ENCODE data around the gene ARHGAP26. TPM values are rescaled to one million over a fixed set of nuclear protein-coding genes. Genes with fewer than 3 reads are reported as not detected.

Gene ARHGAP26
- total RNA-seq, 2 donors from 2014 or later, result 31.8 to 39.5 TPM

DNA sequence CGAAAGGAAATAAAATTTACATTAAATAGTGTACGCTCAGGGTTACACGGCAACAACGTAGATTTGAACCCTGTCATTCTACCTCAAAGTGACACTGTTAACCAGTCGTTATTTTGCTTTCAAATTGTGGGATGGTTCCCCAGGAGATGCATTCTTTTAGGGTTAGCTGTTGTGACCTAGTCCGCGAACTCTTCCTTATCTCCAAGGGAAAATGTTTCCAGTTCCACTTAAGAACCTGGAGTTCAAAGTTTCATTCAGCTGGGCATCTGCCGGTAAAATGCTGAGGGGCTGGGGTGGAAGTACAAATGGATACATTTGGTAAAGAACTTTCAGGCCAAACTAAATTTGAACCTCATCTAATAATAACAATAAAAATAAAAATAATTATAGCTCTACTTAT is 368.7 kb downstream of the ARHGAP26 start:
- DNase-seq (ENCODE audit: low spot score), result no peak
- intact Hi-C loops (cut with DNase I), result loop anchor here in 1 of 2 donors (5.0 kb wide), 1 partner anchor 228 kb away; no protein-coding TSS in a partner anchor

DNA sequence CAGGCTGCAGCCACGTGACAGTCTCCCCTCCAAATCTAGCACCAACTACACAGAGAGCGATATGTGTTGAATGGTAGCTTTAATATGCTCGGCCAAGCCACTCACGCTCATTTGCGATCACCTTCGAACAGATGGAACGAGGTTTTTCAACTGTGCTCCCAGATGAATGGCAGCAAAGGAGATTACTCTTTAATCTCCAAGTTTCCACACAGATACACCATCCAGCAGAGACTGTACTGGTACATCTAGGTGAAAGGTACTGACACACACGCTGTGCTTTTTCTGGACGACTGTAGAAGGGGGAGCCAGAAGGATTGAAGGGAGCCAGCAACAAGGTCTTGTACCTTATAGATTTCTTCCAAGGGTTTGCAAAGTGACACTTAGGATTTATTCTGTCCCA is 369.4 kb downstream of the ARHGAP26 start:
- intact Hi-C loops (cut with DNase I), result loop anchor here in 1 of 2 donors (5.0 kb wide), 1 partner anchor 228 kb away; no protein-coding TSS in a partner anchor
- no peak for DNase-seq (ENCODE audit: low spot score)

DNA sequence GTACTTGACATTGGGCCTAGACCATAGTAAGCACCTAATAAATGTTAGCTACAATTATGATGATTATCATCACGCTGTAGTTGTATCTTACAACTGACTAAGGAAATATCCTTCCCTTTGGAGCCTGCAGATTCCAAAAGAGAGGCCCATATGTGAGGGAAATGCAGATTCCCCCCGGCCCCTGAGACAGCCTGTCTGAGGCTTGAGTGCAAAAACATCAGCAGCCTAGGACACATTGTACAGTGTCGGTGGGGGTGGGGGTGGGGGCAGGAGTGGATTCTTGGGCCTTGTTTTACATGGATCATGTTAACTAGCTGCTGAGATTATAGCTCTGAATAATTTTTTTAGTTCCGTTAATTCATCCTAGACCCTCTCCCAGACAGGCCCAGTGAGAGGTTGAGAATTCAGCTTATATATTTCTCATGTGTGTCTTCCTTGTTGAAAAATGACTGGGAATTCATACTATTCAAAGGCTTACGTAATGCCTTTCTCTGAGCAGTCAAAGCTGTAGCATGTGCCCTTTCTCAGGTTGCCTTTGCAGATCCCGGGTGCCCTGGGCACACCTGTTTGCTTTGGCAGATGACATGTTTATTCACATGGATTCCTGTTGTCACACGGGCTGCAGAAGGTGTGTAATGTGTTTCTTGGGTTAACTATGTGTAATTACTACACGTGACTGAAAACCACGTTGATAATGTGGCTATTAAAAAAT is 370.5 kb downstream of the ARHGAP26 start:
- no peak for DNase-seq (ENCODE audit: low spot score)
- intact Hi-C loops (cut with DNase I), result no loop called here

DNA sequence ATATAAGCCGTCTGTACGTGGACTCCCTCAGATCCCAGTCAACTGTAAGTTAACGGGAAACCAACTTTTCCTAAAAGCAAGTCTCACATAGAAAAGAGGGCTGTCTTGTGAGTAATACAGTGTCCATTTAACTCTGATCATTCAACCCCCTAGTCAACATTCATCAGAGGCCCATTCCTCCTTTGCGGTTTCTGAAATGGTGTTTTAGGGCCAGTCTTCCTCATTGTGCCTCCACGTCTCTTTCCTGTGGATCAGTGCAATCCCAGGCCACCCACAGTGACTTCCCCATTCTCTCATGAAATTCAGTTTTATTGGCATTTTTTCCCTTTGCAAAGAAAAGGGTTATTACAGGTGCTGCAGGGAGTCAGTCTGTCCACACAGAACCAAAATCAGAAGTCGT is 371.5 kb downstream of the ARHGAP26 start:
- no peak for DNase-seq (ENCODE audit: low spot score)

DNA sequence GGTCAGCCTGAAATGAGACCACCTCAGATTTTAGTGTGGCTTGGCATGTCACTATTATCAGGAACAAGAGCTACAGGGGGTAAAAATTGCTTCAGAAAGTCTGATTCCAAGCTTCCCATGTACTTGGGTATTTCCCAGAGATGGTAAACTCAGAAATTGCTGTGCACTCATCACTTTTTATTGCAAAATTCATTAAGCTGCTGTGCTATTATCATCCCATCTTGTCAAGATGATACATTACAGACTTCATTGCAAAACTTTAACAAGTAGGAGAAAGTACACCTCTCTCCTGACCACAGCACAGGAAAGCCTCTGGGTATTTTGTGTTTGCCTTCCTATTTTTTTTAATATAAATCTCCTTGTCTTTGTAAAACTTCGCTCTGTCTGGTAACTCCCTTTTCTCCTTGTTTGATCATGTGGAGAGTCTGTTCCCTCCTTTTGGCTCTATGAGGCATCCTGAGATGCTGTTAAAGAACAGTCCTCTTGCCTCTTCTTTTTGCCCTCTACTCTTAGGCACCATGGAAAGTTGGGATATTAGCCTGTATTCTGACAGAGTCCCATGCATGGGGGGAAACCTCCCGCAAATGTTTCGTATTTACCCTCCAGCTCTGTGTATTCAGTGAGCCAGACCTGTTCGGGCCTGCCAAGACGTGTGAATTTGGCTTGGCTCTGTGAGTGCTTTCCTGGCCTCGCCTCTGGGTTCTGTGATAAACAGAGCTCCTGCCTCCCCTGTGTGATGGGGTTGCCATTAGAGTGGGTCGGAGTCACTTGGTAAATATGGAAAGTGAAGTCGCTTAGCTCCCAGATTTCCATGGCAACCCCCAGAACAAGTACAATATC is 372.6 kb downstream of the ARHGAP26 start:
- intact Hi-C loops (cut with DNase I), result no loop called here
- no peak for DNase-seq (ENCODE audit: low spot score)

More for the DNA sequence above, 371.5 kb downstream of the ARHGAP26 start:
- intact Hi-C loops (cut with DNase I), result no loop called here

DNA sequence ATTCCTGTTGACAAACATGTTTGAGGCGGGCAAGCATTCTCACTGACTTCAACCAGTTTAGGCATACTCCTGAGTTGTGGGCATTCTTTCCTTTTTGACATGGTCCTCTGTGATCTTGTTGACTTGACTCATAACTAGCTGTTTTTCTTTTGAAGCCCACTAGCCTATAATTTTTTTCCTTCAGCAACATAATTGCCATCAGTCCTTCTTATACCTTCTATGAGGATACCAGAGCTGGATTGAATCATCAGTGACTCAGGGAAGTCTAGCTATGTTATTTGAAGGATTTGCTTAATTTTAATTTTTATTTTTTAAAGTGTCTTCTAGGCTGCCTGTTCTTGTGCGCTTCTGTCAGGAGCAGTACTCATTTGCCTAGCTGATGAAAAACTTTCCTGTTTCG is 373.8 kb downstream of the ARHGAP26 start:
- intact Hi-C loops (cut with DNase I), result no loop called here
- DNase-seq (ENCODE audit: low spot score), result no peak

DNA sequence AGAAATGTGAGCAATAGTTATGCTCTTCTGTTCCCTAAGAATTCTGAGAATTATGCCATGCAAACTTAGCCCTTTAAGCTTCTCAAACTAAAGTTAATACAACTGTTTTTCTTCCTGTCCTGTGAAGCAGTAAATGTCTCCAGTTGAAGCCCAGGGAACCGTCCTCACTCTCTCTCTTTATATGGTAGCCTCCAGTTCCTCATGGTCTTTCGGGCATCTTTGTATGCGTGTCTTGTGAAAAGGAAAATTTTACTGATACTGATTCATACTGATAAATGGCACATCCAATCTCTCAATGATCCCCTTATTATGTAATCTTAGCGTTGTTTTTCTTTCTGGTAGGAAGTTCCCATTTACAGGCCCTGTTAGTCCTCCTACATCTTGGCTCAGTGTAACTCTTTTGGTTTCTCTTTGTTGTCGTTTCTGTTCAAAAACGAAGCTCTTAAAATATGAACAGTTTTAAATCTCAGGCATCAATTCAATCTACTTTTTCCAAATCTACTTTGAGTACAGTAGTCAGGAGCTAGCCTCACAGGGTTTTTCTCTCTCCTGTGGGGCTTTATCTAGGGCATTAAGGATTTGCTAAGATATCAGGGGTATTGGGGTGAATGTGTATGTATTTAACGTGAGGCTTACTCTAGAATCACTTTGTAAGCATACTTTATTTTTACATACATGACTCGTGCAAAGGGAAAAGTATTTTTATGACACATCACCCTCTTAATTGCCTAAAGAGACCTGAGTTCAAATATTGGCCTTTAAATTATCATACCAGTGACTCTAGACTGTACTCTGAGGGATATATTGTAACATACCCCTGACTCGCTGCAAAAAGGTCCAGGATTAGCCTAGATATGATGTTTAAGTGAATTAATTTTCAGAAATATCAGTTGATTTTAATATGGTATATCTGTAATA is 375.3 kb downstream of the ARHGAP26 start:
- DNase-seq (ENCODE audit: low spot score), result no peak

DNA sequence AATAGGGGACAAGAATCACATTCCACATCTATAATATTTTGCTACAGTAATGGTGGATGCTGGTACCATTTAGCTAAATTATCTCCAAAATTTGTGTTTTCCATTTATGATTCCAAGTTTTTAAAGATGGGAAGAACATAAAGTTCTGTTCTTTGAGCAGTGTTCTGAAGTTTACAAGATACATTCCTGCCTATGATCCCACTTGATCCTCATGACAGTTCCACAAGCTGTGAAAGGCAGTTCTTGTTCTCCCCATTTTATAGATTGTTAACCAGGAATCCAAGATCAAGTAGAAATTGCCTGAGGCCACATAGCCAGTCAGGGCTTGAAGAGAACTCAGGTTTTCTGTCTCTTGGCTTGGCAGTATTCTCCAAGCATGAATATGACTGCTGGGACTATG is 376.0 kb downstream of the ARHGAP26 start:
- intact Hi-C loops (cut with DNase I), result no loop called here
- DNase-seq (ENCODE audit: low spot score), result no peak

More for the DNA sequence above, 375.3 kb downstream of the ARHGAP26 start:
- intact Hi-C loops (cut with DNase I), result no loop called here

DNA sequence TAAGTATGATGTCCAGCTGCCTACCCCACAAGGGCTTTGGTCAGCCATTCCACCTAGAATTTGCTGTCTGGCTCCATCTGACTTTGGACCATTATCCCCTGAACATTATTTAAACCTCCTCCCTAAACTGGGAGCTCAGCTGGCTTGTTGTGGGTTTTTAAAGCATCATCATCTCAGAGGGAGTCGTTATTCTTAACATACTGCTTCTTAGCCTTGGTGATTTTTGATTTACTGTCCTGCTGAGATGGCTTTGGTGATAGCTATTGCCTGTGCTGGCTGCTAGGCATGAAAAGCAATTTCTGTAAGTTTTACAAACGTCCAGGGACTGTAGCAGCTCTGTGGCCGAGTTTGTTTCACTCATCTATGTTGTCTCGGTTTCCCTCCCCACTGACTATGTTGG is 377.2 kb downstream of the ARHGAP26 start:
- DNase-seq (ENCODE audit: low spot score), result no peak
- intact Hi-C loops (cut with DNase I), result no loop called here

DNA sequence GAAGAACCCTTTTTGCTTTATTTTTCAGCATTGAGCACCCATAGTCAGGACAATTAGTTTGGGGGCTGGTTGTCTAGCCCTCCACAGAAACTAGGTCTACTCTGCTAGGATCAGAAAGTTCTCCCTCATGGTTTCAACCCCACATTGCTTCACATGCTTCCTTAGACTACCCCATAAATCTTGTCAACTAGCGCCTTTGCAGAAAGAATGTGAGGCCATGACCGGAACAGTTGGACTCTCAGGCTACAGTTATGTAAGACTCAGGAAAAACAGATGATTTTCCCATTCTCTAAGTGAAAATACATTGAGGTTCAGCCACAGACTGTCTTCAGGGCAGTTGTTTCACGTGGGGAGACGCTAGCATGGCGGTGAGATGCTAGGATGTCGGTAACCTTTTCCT is 377.7 kb downstream of the ARHGAP26 start:
- intact Hi-C loops (cut with DNase I), result no loop called here
- no peak for DNase-seq (ENCODE audit: low spot score)

DNA sequence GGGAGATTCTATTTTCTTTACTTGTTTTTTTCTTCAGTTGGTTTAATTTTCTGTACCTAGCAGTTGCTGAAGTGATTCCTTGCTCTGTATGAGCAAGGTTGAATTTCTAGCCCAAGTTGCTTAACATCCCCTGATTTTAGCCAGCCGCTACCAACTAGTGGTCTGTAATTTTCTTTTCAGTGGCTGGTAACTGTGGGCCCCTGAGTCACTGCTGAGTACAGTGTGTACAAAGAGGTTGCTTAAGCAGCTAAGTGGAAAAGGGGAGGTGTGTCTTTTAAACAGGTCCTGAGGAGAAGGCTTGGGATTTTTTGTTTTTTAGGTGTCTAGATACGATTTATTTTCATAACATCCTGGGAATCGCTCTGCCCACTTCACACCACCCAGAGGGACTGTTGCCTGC is 378.6 kb downstream of the ARHGAP26 start:
- DNase-seq (ENCODE audit: low spot score), result no peak

DNA sequence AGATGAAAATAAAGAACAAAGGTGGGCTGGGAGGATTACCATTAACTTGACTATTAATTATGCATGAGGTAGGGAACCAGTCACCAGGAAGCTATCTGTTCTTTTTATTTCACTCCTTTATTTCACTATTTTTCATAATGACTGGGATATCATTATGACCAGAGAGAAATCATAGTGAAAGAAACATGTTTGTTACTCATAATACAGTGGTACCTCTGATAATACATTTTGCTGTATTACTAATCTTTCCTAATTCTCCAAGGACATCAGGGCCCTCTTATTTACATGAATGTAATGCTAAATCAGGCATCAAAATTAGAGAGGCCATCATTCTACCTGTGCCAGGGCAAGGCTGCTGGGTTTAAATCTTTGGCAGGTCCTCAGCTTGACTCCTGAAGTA is 379.6 kb downstream of the ARHGAP26 start:
- DNase-seq (ENCODE audit: low spot score), result no peak
- intact Hi-C loops (cut with DNase I), result loop anchor here (10.0 kb wide), 2 partner anchors 255 to 1365 kb away; partner anchors contain the start of gene NR3C1 (in 1 of the 2)

More for the DNA sequence above, 378.6 kb downstream of the ARHGAP26 start:
- intact Hi-C loops (cut with DNase I), result no loop called here

DNA sequence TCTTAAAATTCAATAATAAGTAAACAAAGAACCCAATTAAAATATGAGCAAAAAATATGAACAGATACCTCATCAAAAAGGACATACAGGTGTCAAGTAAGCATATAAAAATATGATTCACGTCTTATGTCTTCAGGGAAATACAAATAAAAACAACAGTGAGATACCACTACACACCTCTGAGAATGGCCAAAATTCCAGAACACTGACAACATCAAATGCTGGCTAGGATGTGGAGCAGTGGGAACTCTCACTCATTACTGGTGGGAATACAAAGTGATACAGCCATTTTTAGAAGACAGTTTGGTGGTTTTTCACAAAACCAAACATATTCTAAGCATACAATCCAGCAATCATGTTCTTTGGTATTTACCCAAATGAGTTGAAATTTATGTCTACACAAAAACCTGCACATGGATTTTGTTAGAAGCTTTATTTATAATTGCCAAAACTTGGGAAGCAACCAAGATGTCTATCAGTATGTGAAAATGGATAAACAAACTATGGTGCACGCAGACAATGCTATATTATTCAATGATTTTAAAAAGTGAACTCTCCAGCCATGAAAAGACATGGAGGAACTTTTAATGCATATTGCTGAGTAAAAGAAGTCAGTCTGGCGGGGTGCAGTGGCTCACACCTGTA is 381.0 kb downstream of the ARHGAP26 start:
- no peak for DNase-seq (ENCODE audit: low spot score)
- intact Hi-C loops (cut with DNase I), result loop anchor here (10.0 kb wide), 2 partner anchors 254 to 1364 kb away; partner anchors contain the start of gene NR3C1 (in 1 of the 2)

DNA sequence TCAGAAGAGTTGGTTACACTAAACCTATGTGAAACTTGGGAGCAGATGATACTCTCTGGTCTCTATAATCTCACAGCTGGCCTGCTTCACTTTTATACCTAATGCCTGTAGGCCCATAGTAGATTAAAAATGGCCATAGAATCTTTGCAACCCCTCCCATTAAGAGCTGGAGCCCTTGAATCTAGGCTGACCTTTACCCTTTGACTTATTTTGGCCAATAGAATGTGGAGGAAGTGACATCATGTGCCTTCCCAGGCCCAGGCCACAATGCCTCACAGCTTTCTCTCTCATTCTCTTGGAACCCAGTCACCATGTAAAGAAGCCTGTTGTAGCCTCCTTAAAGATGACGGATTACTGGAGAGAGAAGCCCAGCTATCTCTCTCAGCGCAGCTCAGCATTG is 382.3 kb downstream of the ARHGAP26 start:
- intact Hi-C loops (cut with DNase I), result loop anchor here (10.0 kb wide), 2 partner anchors 252 to 1362 kb away; partner anchors contain the start of gene NR3C1 (in 1 of the 2)
- no peak for DNase-seq (ENCODE audit: low spot score)

DNA sequence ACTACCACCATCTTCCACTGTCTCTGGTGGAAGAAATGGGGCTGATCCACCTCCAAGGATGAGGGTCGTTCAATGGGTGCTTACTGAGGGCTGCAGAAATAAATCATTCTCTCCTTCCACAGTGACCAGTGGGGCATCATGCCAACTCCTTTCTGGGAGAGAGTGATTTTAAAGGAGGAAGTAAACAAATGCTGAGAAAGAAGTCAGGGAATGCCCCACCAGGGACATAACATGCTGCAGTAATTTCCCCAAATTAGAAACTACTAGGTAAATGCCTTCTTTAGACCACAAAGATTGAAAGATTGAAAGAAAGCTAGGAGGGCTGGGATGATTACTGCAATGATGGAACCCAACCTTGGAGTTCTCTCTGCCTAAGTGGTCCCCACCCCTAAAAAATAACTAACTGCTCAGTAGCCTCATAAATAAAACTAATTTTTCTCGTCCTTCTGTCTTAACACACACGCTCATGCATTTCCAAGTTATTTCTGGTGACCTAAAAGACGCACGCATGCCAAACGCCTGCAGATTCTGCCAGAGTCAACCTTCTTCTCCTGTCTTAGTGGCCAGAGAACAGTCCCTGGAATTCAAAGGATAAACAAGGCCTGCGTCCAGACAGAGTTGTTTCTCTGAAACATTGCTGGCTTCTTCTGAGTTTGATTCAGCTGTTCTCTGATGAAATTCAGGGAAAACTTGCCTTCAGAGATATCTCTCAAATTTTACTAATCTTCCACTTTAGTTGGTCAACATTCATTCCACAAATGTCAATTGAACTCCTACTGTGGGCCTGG is 383.3 kb downstream of the ARHGAP26 start:
- peak; percentile 91 for DNase-seq (ENCODE audit: low spot score)
- intact Hi-C loops (cut with DNase I), result loop anchor here (10.0 kb wide), 2 partner anchors 251 to 1361 kb away; partner anchors contain the start of gene NR3C1 (in 1 of the 2)

DNA sequence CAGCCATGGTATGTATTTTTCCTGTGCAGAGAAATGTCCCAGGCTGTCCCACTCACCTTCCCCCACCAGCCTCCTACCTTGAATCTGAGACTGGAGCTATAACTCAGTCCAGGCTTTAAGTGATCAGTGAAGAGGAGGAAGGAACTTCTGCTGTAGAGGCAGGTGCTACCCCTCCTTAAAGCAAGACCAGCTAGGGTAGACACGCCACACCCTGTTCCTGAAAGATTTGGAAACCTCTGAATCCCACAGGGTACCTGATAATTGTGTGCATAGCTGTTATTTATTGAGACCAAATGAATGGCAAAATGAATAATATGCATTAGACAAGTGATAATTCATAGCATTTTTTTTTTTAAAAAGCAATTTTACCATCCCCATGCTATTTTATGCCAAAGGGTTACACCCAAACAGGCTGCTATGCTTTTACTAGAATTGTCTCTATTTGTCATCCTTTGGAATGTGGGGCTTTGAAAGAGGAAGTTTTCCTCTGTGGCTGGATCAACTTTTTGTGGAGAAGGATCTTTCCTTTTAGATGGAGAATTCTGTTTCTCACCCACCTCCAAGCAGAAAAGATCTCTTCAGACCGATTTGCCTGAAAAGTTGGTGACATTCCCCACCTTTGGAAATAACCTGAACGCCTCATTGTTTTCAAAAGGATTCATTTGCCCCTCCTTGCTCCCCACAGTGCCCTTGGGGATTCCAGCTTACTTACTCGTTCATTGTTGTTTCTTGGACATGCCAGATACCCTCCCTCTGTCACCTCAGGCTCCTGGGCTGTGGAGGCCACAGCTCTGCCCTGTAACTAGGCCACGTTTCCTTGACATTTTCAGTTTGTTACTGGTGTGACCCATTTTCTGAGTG is 384.6 kb downstream of the ARHGAP26 start:
- no peak for DNase-seq (ENCODE audit: low spot score)
- intact Hi-C loops (cut with DNase I), result loop anchor here (10.0 kb wide), 2 partner anchors 250 to 1360 kb away; partner anchors contain the start of gene NR3C1 (in 1 of the 2)

DNA sequence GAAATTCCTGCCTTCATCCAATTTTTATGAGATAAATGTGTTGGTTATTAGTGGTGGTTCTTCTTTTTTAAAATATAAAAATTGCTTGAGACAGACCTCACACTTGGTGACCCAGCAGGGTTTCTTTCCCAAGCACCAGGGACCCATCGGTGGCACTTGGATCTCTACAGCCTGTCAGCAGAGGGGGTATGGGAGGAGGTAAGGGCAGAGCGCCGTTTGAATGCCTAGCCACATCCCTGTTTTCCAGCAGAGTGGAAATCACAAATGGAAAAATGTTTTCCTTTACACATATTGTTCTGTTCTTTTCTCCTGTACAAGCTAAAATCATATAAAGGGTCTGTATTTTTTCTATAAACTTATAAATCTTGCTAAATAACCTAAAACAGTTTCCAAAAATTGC is 385.3 kb downstream of the ARHGAP26 start:
- intact Hi-C loops (cut with DNase I), result loop anchor here (10.0 kb wide), 2 partner anchors 249 to 1359 kb away; partner anchors contain the start of gene NR3C1 (in 1 of the 2)
- no peak for DNase-seq (ENCODE audit: low spot score)

Measured in posterior vena cava (tissue), 2 donors.